DMS79 treated with DMSO at 0.1 percent for 48 hours (cell line): ENCODE data around the gene STX8.

Source experiments
- DNase-seq: peaks from one replicate; lab custom pipeline; 2025; lab: John Stamatoyannopoulos, UW

Gene STX8

DNA sequence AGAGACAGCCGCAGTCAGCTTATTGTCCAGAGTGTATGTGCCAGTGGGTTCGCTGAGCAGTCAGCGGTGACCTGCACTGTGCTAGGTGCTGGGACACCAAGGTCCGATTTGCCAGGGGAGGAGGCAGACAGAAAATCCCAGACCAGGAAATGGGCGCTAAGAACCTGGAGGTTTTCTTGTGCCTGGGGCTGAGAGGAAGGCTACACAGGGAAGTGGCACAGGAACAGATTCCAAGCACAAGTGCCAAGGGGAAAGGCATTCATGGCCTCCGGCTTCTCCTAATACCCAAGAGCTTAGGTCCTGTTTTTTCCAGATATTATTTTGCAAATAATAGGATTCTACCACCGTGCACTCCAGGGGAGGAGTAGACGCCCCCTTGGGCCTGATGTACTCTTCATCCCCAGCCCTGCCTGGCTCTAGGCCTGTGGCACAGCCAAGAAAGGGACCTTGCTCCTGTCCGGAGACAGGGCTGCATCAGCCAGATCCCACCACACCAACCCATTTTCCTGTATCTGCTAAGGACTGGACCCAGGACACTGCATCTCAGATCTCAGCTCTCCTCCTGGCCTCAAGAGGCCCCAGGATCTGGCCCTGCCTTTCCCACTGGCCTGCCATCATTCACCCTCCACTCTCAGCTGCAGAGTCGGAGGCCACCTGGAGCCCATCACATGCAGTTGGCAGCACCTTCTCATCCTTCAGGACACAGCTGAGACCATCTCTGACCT is 367.1 kb downstream of the STX8 start:
- no peak for DNase-seq

DNA sequence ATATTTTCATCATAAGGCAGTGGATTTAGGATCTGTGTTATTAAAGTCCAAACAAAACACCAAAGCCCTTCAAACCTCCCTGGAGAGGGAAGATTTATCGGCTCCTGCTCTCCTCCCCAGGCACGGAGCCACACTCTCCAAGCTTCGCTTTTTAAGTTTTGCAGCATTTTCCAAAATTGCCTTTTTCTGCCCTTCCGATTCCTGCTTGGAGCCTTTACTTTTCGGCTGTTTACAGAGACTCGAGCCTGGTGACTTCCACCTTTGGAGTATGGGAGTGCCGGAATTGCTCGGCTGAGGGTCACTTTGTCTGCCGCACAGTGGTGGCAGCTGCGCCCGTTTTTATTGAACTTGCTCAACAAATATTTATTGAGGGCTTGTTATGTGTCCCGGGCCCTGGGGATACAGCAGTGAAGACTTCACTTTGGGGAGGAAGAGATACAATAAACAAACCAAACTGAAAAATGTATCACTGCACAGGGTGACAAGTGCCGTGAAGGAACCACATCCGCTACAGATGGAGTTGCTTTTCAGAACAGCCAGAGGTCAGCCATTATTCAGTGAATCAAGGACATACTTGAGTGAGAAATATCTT is 368.8 kb downstream of the STX8 start:
- DNase-seq = no peak

DNA sequence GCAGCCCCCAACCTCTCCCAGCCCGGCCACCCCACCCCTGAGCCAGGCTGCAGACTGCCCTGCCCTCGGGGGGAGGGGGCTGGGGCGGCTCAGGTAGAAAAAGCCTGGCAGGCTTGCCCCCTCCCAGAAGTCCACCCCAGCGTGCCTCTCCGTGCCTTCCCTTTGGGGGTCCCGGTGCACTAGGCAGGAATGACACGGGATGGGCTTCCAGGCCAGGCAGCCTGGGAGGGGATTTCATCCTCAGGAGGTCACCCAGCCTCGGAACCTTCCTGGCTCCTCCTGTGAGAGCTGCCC is 369.3 kb downstream of the STX8 start:
- no peak for DNase-seq

DNA sequence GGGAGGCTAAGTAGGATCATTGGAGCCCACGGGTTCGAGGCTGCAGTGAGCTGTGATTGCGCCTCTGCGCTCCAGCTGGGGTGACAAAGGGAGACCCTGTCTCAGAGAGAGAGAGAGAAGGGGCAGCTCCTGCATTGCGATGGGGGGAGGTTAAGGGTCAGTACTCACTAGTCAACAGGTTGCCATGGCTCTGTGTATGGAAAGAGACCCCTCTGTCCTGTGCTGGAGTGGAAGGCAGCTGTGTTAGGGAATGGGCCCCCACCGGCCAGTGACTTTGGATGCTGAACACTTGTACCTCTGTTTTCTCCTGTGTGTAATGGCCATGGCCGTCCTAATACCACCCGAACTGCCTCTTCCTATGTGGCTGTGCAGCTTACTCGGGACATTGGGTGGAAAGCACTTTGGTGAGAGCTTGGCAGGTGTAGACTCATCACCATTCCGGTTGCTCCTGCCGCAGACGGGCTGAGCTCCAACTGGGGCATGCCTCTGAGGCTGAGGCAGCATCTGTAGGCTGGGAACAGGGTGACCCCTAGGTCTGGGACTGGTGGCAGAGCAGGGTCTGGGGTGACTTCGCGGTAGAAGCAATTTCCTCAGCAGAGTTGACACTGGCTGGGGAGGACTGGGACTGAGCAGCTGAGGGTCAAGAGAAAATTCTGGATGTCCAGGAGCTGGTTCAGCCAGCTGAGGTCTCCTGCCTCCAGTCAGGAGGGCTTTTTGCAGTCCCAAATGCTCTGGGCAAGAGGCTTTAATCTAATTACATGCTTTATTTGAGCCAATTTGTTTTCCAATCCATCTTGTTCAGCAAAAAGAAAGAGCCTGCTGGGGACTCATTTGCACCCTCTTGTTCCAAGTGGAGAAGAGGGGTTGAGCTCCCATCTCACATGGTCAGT is 369.9 kb downstream of the STX8 start:
- no peak for DNase-seq

DNA sequence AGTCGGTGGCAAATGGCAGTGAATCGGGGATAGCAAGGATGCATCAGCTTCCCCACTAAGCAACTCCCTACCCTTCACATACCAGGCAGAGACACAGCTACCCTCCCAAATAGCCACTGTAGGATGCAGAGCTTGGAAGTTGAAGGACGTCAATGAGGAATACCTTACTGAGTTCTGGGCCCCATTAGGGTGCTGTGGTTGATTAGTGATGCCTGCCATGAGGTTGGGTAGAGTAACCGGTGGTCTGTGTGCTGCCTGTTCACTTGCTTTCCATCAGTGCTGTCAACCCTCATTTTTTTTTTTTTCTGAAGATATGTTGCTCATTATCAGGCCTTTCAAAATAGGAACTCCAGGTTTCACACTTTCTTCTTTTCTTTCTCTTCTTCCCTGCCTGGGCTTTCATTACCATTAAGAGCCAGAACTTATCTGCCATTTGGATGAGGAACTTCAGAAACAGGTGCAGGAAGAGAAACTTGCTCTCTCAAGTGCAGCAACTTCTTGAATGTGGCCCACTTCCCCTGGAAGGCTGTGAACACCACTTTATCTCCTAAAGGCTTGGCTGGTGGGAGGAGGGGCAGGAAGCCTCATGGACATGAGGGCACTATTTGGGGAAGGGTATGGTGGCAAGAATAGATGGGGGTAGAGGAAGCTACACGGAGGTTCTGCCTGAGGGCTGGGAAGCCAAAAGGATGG is 370.8 kb downstream of the STX8 start:
- DNase-seq = no peak

DNA sequence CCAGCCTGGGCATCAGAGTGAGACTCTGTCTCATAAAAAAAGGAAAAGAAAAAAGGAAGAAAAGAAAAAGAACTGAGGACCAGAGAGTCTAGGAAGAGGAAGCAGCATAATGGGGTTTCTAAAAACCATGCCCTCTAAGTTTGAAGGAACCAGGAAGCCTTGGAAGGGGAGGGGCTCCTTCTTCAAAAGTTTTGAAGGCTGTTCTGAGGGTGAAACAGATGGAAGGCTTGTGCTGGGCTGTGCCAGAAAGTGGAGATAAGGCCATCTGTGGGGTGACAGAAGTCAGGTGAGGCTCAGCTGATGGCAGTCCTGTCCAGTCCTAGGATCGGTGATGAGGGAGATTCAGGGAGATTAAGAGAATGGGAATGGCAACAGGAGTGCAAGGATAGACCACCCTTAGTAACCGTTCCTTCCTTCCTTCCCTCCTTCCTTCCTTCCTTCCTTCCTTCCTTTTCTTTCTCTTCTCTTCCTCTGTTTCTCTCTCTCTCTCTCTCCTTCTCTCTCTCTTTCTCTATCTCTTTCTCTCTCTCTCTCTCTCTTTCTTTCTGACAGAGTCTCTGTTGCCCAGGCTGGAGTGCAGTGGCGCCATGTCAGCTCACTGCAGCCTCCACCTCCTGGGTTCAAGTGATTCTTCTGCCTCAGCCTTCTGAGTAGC is 371.7 kb downstream of the STX8 start:
- DNase-seq = no peak

DNA sequence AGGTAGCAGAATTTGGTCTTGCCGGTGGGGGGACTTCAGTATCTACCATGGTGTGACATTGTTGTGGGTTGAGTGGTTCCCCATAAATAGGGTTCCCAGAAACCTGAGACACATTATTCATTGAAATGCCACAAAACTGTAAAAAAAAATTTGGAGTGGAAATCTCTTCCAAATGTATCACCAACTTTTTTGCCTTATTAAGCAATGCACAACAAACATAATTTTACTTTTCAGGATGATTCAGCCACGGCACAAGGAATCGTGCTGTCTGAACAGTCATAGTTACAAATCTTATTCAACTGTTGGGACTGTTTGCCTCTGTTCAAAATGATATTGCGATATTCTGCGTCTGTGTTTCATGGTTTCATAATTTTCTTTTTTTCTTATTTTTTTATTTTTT is 373.1 kb downstream of the STX8 start:
- no peak for DNase-seq

DNA sequence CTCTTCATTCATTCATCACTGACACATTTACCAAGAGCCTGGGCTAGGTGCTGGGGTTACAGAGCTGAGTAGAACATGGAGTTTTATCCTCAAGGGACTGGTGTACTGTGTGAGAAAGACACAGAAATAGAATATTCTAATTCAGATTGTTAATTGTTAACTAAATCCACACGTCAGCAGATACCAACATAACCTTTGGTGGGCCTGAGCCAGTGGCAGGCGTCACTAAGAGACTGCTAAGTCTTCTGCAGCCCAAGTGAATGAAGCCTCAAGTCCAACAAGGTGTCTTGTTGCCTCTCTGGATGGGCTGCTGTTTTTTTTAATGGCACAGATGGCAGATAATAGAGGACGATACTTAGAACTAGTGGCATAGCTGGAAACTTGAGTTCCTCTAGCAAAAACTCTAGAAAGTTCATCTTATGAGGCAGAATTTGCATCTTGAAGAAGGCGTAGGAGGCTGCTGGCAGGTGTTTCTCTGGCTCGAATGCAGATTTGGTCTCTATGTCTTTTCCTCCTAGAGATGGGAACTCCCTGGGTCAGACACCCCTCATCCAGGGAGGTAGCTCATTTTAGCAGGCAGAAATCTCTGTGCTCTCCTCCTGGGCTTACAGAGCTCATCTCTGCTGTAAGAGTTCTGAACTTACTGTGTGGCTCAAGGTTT is 374.8 kb downstream of the STX8 start:
- no peak for DNase-seq
